ENCODE measurements around the gene GNS.
A peak's percentile ranks its signal among the peaks of the same experiment; 100 is the strongest.
"Not testable (repeated sequence)": the region's sequence is repeated elsewhere in the genome, so short reads cannot be mapped to it uniquely, and the experiment has no call there.

Gene GNS

GRCh38 chr12:64759035-64759894 is at the start of gene GNS:
Gene GNS, minus strand, starts transcription at chr12:64759406. Its CDS starts 130 bp downstream, at chr12:64759276.
- Histone ChIP-seq H3K36me3 (ENCODE audit: insufficient read depth, low read length) (peaks cover 1% of the 10 kb centered on the region), H3K4me3 (ENCODE audit: low read depth in 1 of 2, low read length in 2 of 2) (peak within 1 kb of the TSS; percentile 88 to 99), H3K9me3 (ENCODE audit: low read length) (no peaks in the 10 kb centered on the region)

GRCh38 chr12:64808110-64808509 is 48.9 kb upstream of the GNS start:
- Histone ChIP-seq H3K27ac (ENCODE audit: low read depth, low read length) (no peak overlapping the region), H3K4me1 (ENCODE audit: insufficient read depth, low read length) (no peaks in the 10 kb centered on the region), H3K27me3 (ENCODE audit: control insufficient read depth in 1 of 2, insufficient read depth in 2 of 2, low read length in 2 of 2) (no peaks in the 10 kb centered on the region), H3K9ac (ENCODE audit: low read length) (no peak overlapping the region), H3K36me3 (ENCODE audit: insufficient read depth, low read length) (no peaks in the 10 kb centered on the region), H3K4me3 (ENCODE audit: low read depth in 1 of 2, low read length in 2 of 2) (no peak overlapping the region), H3K9me3 (ENCODE audit: low read length) (no peaks in the 10 kb centered on the region)

More at GRCh38 chr12:64759035-64759894, at the start of gene GNS:
- no peaks in the 10 kb centered on the region for H3K27me3 ChIP-seq (ENCODE audit: control insufficient read depth in 1 of 2, insufficient read depth in 2 of 2, low read length in 2 of 2)
- H3K9ac ChIP-seq (ENCODE audit: low read length) = peak within 1 kb of the TSS; percentile 57
- peak within 1 kb of the TSS; percentile 86 for H3K27ac ChIP-seq (ENCODE audit: low read depth, low read length)
- H3K4me1 ChIP-seq (ENCODE audit: insufficient read depth, low read length) = peaks cover 5% of the 10 kb centered on the region

- peaks cover 3% of the 10 kb centered on the region for H3K4me1 ChIP-seq (ENCODE audit: insufficient read depth, low read length)
- no peak overlapping the region for H3K27ac ChIP-seq (ENCODE audit: low read depth, low read length)
- H3K9me3 ChIP-seq (ENCODE audit: low read length) = no peaks in the 10 kb centered on the region
- H3K27me3 ChIP-seq (ENCODE audit: control insufficient read depth in 1 of 2, insufficient read depth in 2 of 2, low read length in 2 of 2) = no peaks in the 10 kb centered on the region
- no peak overlapping the region for H3K9ac ChIP-seq (ENCODE audit: low read length)
- H3K4me3 ChIP-seq (ENCODE audit: low read depth in 1 of 2, low read length in 2 of 2) = no peak overlapping the region
- no peaks in the 10 kb centered on the region for H3K36me3 ChIP-seq (ENCODE audit: insufficient read depth, low read length)
These were observed 47.6 kb upstream of the GNS start for GRCh38 chr12:64806593-64807460.

GRCh38 chr12:64806173-64806572 is 47.0 kb upstream of the GNS start:
- H3K9ac ChIP-seq (ENCODE audit: low read length) = no peak overlapping the region
- no peaks in the 10 kb centered on the region for H3K27me3 ChIP-seq (ENCODE audit: control insufficient read depth in 1 of 2, insufficient read depth in 2 of 2, low read length in 2 of 2)
- H3K4me3 ChIP-seq (ENCODE audit: low read depth in 1 of 2, low read length in 2 of 2) = no peak overlapping the region
- no peaks in the 10 kb centered on the region for H3K9me3 ChIP-seq (ENCODE audit: low read length)
- no peaks in the 10 kb centered on the region for H3K36me3 ChIP-seq (ENCODE audit: insufficient read depth, low read length)
- H3K27ac ChIP-seq (ENCODE audit: low read depth, low read length) = no peak overlapping the region
- H3K4me1 ChIP-seq (ENCODE audit: insufficient read depth, low read length) = peaks cover 3% of the 10 kb centered on the region

GRCh38 chr12:64802180-64802775 is 43.1 kb upstream of the GNS start:
- not testable (repeated sequence) for H3K27me3 ChIP-seq (ENCODE audit: control insufficient read depth in 1 of 2, insufficient read depth in 2 of 2, low read length in 2 of 2); H3K9me3 ChIP-seq (ENCODE audit: low read length); H3K36me3 ChIP-seq (ENCODE audit: insufficient read depth, low read length); H3K4me1 ChIP-seq (ENCODE audit: insufficient read depth, low read length); H3K9ac ChIP-seq (ENCODE audit: low read length); H3K4me3 ChIP-seq (ENCODE audit: low read depth in 1 of 2, low read length in 2 of 2); H3K27ac ChIP-seq (ENCODE audit: low read depth, low read length)

- no peaks in the 10 kb centered on the region for H3K36me3 ChIP-seq (ENCODE audit: insufficient read depth, low read length)
- no peak overlapping the region for H3K27ac ChIP-seq (ENCODE audit: low read depth, low read length)
- H3K4me1 ChIP-seq (ENCODE audit: insufficient read depth, low read length) = peaks cover 3% of the 10 kb centered on the region
- no peak overlapping the region for H3K9ac ChIP-seq (ENCODE audit: low read length)
- H3K9me3 ChIP-seq (ENCODE audit: low read length) = no peaks in the 10 kb centered on the region
- H3K27me3 ChIP-seq (ENCODE audit: control insufficient read depth in 1 of 2, insufficient read depth in 2 of 2, low read length in 2 of 2) = no peaks in the 10 kb centered on the region
- no peak overlapping the region for H3K4me3 ChIP-seq (ENCODE audit: low read depth in 1 of 2, low read length in 2 of 2)
These were observed 42.2 kb upstream of the GNS start for GRCh38 chr12:64801381-64801780.

GRCh38 chr12:64800640-64801039 is 41.4 kb upstream of the GNS start:
- H3K27me3 ChIP-seq (ENCODE audit: control insufficient read depth in 1 of 2, insufficient read depth in 2 of 2, low read length in 2 of 2) = no peaks in the 10 kb centered on the region
- H3K27ac ChIP-seq (ENCODE audit: low read depth, low read length) = no peak overlapping the region
- no peaks in the 10 kb centered on the region for H3K36me3 ChIP-seq (ENCODE audit: insufficient read depth, low read length)
- H3K4me1 ChIP-seq (ENCODE audit: insufficient read depth, low read length) = peaks cover 3% of the 10 kb centered on the region
- H3K4me3 ChIP-seq (ENCODE audit: low read depth in 1 of 2, low read length in 2 of 2) = no peak overlapping the region
- no peak overlapping the region for H3K9ac ChIP-seq (ENCODE audit: low read length)
- H3K9me3 ChIP-seq (ENCODE audit: low read length) = no peaks in the 10 kb centered on the region

GRCh38 chr12:64798165-64798564 is 39.0 kb upstream of the GNS start:
- H3K9me3 ChIP-seq (ENCODE audit: low read length) = no peaks in the 10 kb centered on the region
- peaks cover 3% of the 10 kb centered on the region for H3K4me1 ChIP-seq (ENCODE audit: insufficient read depth, low read length)
- H3K27me3 ChIP-seq (ENCODE audit: control insufficient read depth in 1 of 2, insufficient read depth in 2 of 2, low read length in 2 of 2) = no peaks in the 10 kb centered on the region
- no peak overlapping the region for H3K4me3 ChIP-seq (ENCODE audit: low read depth in 1 of 2, low read length in 2 of 2)
- no peak overlapping the region for H3K27ac ChIP-seq (ENCODE audit: low read depth, low read length)
- no peaks in the 10 kb centered on the region for H3K36me3 ChIP-seq (ENCODE audit: insufficient read depth, low read length)
- no peak overlapping the region for H3K9ac ChIP-seq (ENCODE audit: low read length)

- H3K27me3 ChIP-seq (ENCODE audit: control insufficient read depth in 1 of 2, insufficient read depth in 2 of 2, low read length in 2 of 2) = no peaks in the 10 kb centered on the region
- peaks cover 3% of the 10 kb centered on the region for H3K4me1 ChIP-seq (ENCODE audit: insufficient read depth, low read length)
- H3K9ac ChIP-seq (ENCODE audit: low read length) = no peak overlapping the region
- H3K36me3 ChIP-seq (ENCODE audit: insufficient read depth, low read length) = no peaks in the 10 kb centered on the region
- no peaks in the 10 kb centered on the region for H3K9me3 ChIP-seq (ENCODE audit: low read length)
- H3K4me3 ChIP-seq (ENCODE audit: low read depth in 1 of 2, low read length in 2 of 2) = no peak overlapping the region
- no peak overlapping the region for H3K27ac ChIP-seq (ENCODE audit: low read depth, low read length)
These were observed 38.0 kb upstream of the GNS start for GRCh38 chr12:64797156-64797555.

- H3K9me3 ChIP-seq (ENCODE audit: low read length) = no peaks in the 10 kb centered on the region
- H3K4me1 ChIP-seq (ENCODE audit: insufficient read depth, low read length) = no peaks in the 10 kb centered on the region
- no peak overlapping the region for H3K4me3 ChIP-seq (ENCODE audit: low read depth in 1 of 2, low read length in 2 of 2)
- H3K36me3 ChIP-seq (ENCODE audit: insufficient read depth, low read length) = no peaks in the 10 kb centered on the region
- H3K27me3 ChIP-seq (ENCODE audit: control insufficient read depth in 1 of 2, insufficient read depth in 2 of 2, low read length in 2 of 2) = no peaks in the 10 kb centered on the region
- no peak overlapping the region for H3K27ac ChIP-seq (ENCODE audit: low read depth, low read length)
- H3K9ac ChIP-seq (ENCODE audit: low read length) = no peak overlapping the region
These were observed 37.1 kb upstream of the GNS start for GRCh38 chr12:64796205-64796845.

GRCh38 chr12:64794305-64794704 is 35.1 kb upstream of the GNS start:
- Histone ChIP-seq H3K4me3 (ENCODE audit: low read depth in 1 of 2, low read length in 2 of 2) (no peak overlapping the region), H3K9me3 (ENCODE audit: low read length) (no peaks in the 10 kb centered on the region), H3K27me3 (ENCODE audit: control insufficient read depth in 1 of 2, insufficient read depth in 2 of 2, low read length in 2 of 2) (no peaks in the 10 kb centered on the region), H3K27ac (ENCODE audit: low read depth, low read length) (no peak overlapping the region), H3K4me1 (ENCODE audit: insufficient read depth, low read length) (no peaks in the 10 kb centered on the region), H3K9ac (ENCODE audit: low read length) (no peak overlapping the region), H3K36me3 (ENCODE audit: insufficient read depth, low read length) (no peaks in the 10 kb centered on the region)
